ENCODE results near the gene CD68.

CD68 gene

GRCh38 chr17:7559320-7560171 lies 19.9 kb upstream of the CD68 start:
- no peak for DNase-seq (ENCODE audit: low read depth)

- DNase-seq (ENCODE audit: low read depth): no peak
Measured at GRCh38 chr17:7560172-7561027, 19.0 kb upstream of the CD68 start.

GRCh38 chr17:7561028-7561575 lies 18.3 kb upstream of the CD68 start:
- DNase-seq (ENCODE audit: low read depth): peak; percentile 72

GRCh38 chr17:7561589-7562207 lies 17.7 kb upstream of the CD68 start, which contains the start of gene SENP3:
Gene SENP3, plus strand, starts transcription at chr17:7561919. Its CDS starts 1,158 bp downstream, at chr17:7563077.
- DNase-seq (ENCODE audit: low read depth): peak; percentile 88

GRCh38 chr17:7562208-7562605 lies 17.2 kb upstream of the CD68 start:
- DNase-seq (ENCODE audit: low read depth): no peak

GRCh38 chr17:7563115-7563869 lies 16.1 kb upstream of the CD68 start:
- no peak for DNase-seq (ENCODE audit: low read depth)

- no peak for DNase-seq (ENCODE audit: low read depth)
Measured at GRCh38 chr17:7569571-7569970, 9.9 kb upstream of the CD68 start.

- DNase-seq (ENCODE audit: low read depth): no peak
Measured at GRCh38 chr17:7570351-7570750, 9.1 kb upstream of the CD68 start.

GRCh38 chr17:7572338-7572587 lies 7.2 kb upstream of the CD68 start:
- no peak for DNase-seq (ENCODE audit: low read depth)

- peak; percentile 99 for DNase-seq (ENCODE audit: low read depth)
Measured at GRCh38 chr17:7572588-7573323, 6.7 kb upstream of the CD68 start.

- peak; percentile 94 for DNase-seq (ENCODE audit: low read depth)
Measured at GRCh38 chr17:7573324-7574080, 5.9 kb upstream of the CD68 start.

- no peak for DNase-seq (ENCODE audit: low read depth)
Measured at GRCh38 chr17:7574176-7574953, 5.1 kb upstream of the CD68 start.

GRCh38 chr17:7575481-7575883 lies 4.0 kb upstream of the CD68 start:
- no peak for DNase-seq (ENCODE audit: low read depth)

- DNase-seq (ENCODE audit: low read depth): no peak
Measured at GRCh38 chr17:7575959-7576358, 3.5 kb upstream of the CD68 start.

GRCh38 chr17:7576432-7576937 lies 3.0 kb upstream of the CD68 start:
- no peak for DNase-seq (ENCODE audit: low read depth)

- no peak for DNase-seq (ENCODE audit: low read depth)
Measured at GRCh38 chr17:7577327-7578199, 1.9 kb upstream of the CD68 start.

- no peak for DNase-seq (ENCODE audit: low read depth)
Measured at GRCh38 chr17:7579834-7580603, 581 bp downstream of the CD68 start.
